HCT116 (cell line): ENCODE measurements around the gene ZNF423. TPM values are rescaled to one million over a fixed set of nuclear protein-coding genes. Genes with fewer than 3 reads are reported as not detected.

ENCODE experiments used
- ATAC-seq: fragments of 200-7000 bp; cut with Tn5 transposase; 2 replicates; pipeline ENCODE4 v1.9.1; 2020; ENCODE audit warnings: mild to moderate bottlenecking, moderate library complexity
- BruUV-seq: library from RNA; stranded (reverse); fragments of 400-500 nt; replicated peaks from 2 replicates; lab custom pipeline; 2021; lab: Mats Ljungman, UMichigan
- CTCF ChIA-PET: fragments of 300-600 bp; sonication (Branson Sonifier 250); formaldehyde crosslinking; loops from one replicate; lab custom pipeline; 2021; ENCODE audit warnings: antibody characterized with exemption; lab: Charles Lee
- POLR2A ChIA-PET: fragments of 300-600, 350-600 bp; sonication (Branson Sonifier 250); formaldehyde crosslinking; loops from one replicate; lab custom pipeline; 2021; ENCODE audit warnings: antibody characterized with exemption; lab: Charles Lee
- RAD21 ChIA-PET, 2 experiments: fragments of 300-600 bp; sonication (Branson Sonifier 250); formaldehyde crosslinking; loops; one replicate each; lab custom pipeline; 2023; ENCODE audit warnings: low total read pairs in 2 of 2; ENCODE audit not compliant: uncharacterized antibody in 2 of 2, unreplicated experiment in 2 of 2, low non-redundant PET in 1 of 2; lab: Charles Lee
- DNase-seq: peaks from one replicate; pipeline ENCODE4 v3.0.0-alpha.2; 2010; ENCODE audit warnings: low read depth, low spot score
- H2AFZ ChIP-seq: fragments of 200-600 bp; shearing (Covaris generic), sonication (generic); 2 replicates; pipeline ENCODE4 v1.6.1; 2017; ENCODE audit warnings: low read depth, mixed run types, mixed read lengths, antibody characterized with exemption, low read length; ENCODE audit not compliant: poor library complexity, severe bottlenecking
- H3K27ac ChIP-seq: 2 replicates; pipeline ENCODE4 v1.5.1; 2012; ENCODE audit warnings: low read depth, low read length
- H3K27me3 ChIP-seq: fragments of 200-600 bp; sonication (generic); 2 replicates; pipeline ENCODE4 v1.6.1; 2016; ENCODE audit warnings: mixed run types, low read length, mixed read lengths; ENCODE audit not compliant: insufficient read depth
- H3K36me3 ChIP-seq, 2 experiments: fragments of 200-500 bp in 1 of 2; fragments of 200-600 bp in 1 of 2; sonication (Bioruptor generic) in 1 of 2; sonication (generic) in 1 of 2; 2 replicates each; pipeline versions ENCODE4 v1.5.1 to v1.6.1; 2014 to 2016; ENCODE audit warnings: low read length in 2 of 2, inconsistent platforms in 1 of 2, mixed read lengths in 1 of 2, mixed run types in 1 of 2; ENCODE audit not compliant: insufficient read depth in 2 of 2, control insufficient read depth in 1 of 2
- H3K4me1 ChIP-seq, 2 experiments: fragments of 200-600 bp in 1 of 2; sonication (generic) in 1 of 2; 2 replicates each; pipeline versions ENCODE4 v1.5.1 to v1.6.1; 2012 to 2017; ENCODE audit warnings: low read length in 2 of 2, inconsistent platforms in 1 of 2, mild to moderate bottlenecking in 1 of 2, mixed read lengths in 1 of 2, mixed run types in 1 of 2, moderate library complexity in 1 of 2; ENCODE audit not compliant: insufficient read depth in 2 of 2, control insufficient read depth in 1 of 2
- H3K4me2 ChIP-seq: fragments of 200-600 bp; sonication (generic); 2 replicates; pipeline ENCODE4 v1.6.1; 2017; ENCODE audit warnings: mixed run types, low read length, mixed read lengths
- H3K4me3 ChIP-seq, 2 experiments: fragments of 200-600 bp in 1 of 2; sonication (generic) in 1 of 2; replicated peaks in 1 of 2; 2 replicates each; pipeline ENCODE4 v1.5.1; 2011 to 2016; ENCODE audit warnings: low read length in 2 of 2, control low read depth in 1 of 2, low read depth in 1 of 2, mild to moderate bottlenecking in 1 of 2, mixed read lengths in 1 of 2, mixed run types in 1 of 2
- H3K79me2 ChIP-seq: fragments of 200-600 bp; sonication (generic); 2 replicates; pipeline ENCODE4 v1.6.1; 2017; ENCODE audit warnings: mild to moderate bottlenecking, mixed run types, low read length, moderate library complexity, mixed read lengths; ENCODE audit not compliant: insufficient read depth
- H3K9ac ChIP-seq: fragments of 200-600 bp; sonication (generic); 2 replicates; pipeline ENCODE4 v1.6.1; 2016; ENCODE audit warnings: low read length, mixed read lengths
- H3K9me2 ChIP-seq: fragments of 200-600 bp; sonication (generic), shearing (Covaris generic); 2 replicates; pipeline ENCODE4 v1.6.1; 2017; ENCODE audit warnings: mixed run types, mild to moderate bottlenecking, moderate library complexity; ENCODE audit not compliant: insufficient read depth
- H3K9me3 ChIP-seq, 2 experiments: fragments of 200-500 bp in 1 of 2; fragments of 200-600 bp in 1 of 2; sonication (Bioruptor generic) in 1 of 2; sonication (generic) in 1 of 2; 2 replicates each; pipeline ENCODE4 v1.6.1; 2014 to 2017; ENCODE audit warnings: low read length in 2 of 2, mixed read lengths in 2 of 2, inconsistent platforms in 1 of 2, low read depth in 1 of 2, mild to moderate bottlenecking in 1 of 2, mixed run types in 1 of 2, moderate library complexity in 1 of 2; ENCODE audit not compliant: control insufficient read depth in 1 of 2, insufficient read depth in 1 of 2
- H4K20me1 ChIP-seq: fragments of 200-600 bp; sonication (generic), shearing (Covaris generic); 2 replicates; pipeline ENCODE4 v1.6.1; 2017; ENCODE audit warnings: mixed run types, mild to moderate bottlenecking, moderate library complexity; ENCODE audit not compliant: insufficient read depth
- CBX3 ChIP-seq: IDR thresholded peaks from 2 replicates; pipeline ENCODE4 v1.6.1; 2012; ENCODE audit warnings: low read depth
- ELF1 ChIP-seq: IDR thresholded peaks from 2 replicates; pipeline ENCODE4 v1.6.1; 2012; ENCODE audit warnings: low read depth, borderline replicate concordance
- EZH2 ChIP-seq: fragments of 200-600 bp; sonication (generic); IDR thresholded peaks from 2 replicates; pipeline ENCODE4 v1.6.1; 2017; ENCODE audit warnings: antibody characterized with exemption, mixed run types
- EZH2phosphoT487 ChIP-seq: fragments of 200-600 bp; IDR thresholded peaks from 2 replicates; pipeline ENCODE4 v1.6.1; 2018; ENCODE audit warnings: antibody characterized with exemption, borderline replicate concordance
- FOSL1 ChIP-seq: IDR thresholded peaks from 2 replicates; pipeline ENCODE4 v1.6.1; 2012; ENCODE audit warnings: low read depth
- JUND ChIP-seq: IDR thresholded peaks from 2 replicates; pipeline ENCODE4 v1.6.1; 2012
- POLR2AphosphoS5 ChIP-seq: IDR thresholded peaks from 2 replicates; pipeline ENCODE4 v1.6.1; 2011; ENCODE audit warnings: mild to moderate bottlenecking, low read depth, low read length, moderate library complexity
- SIN3A ChIP-seq: IDR thresholded peaks from 2 replicates; pipeline ENCODE4 v1.6.1; 2012; ENCODE audit warnings: low read depth
- SP1 ChIP-seq: IDR thresholded peaks from 2 replicates; pipeline ENCODE4 v1.6.1; 2012; ENCODE audit warnings: low read depth
- SRF ChIP-seq: IDR thresholded peaks from 2 replicates; pipeline ENCODE4 v1.6.1; 2012; ENCODE audit warnings: low read depth
- TCF7L2 ChIP-seq: IDR thresholded peaks from 2 replicates; pipeline ENCODE4 v1.7.0; 2011; ENCODE audit warnings: borderline replicate concordance, inconsistent platforms; ENCODE audit not compliant: insufficient read depth, insufficient read length; ENCODE audit errors: extremely low read depth
- YY1 ChIP-seq: IDR thresholded peaks from 2 replicates; pipeline ENCODE4 v1.6.1; 2011; ENCODE audit warnings: low read length, low read depth, moderate library complexity, mild to moderate bottlenecking; ENCODE audit not compliant: insufficient replicate concordance; ENCODE audit errors: extremely low read depth
- ZFX ChIP-seq: fragments of 450-650 bp; IDR thresholded peaks from 2 replicates; pipeline ENCODE4 v1.6.1; 2017
- ZNF274 ChIP-seq: fragments of 200-500 bp; sonication (Bioruptor generic); IDR thresholded peaks from 2 replicates; pipeline ENCODE4 v1.6.1; 2014; ENCODE audit warnings: mild to moderate bottlenecking, low read depth, low read length, inconsistent platforms
- intact Hi-C: fragments of 100-400 bp; cut with micrococcal nuclease; formaldehyde crosslinking; loops from 2 replicates; pipeline ENCODE4 v1.10.0; 2022
- total RNA-seq: library from RNA; stranded (reverse); gene quantifications from one replicate; pipeline ENCODE4 v1.2.1, GENCODE V29; 2021; ENCODE audit not compliant: unreplicated experiment
- TF ChIP-seq, protein P1 (sequence below): IDR thresholded peaks from 2 replicates; pipeline ENCODE4 v1.6.1; 2012
- TF ChIP-seq, protein P2 (sequence below): IDR thresholded peaks from 2 replicates; pipeline ENCODE4 v1.6.1; 2011; ENCODE audit warnings: mild to moderate bottlenecking, low read length, moderate library complexity; ENCODE audit not compliant: insufficient replicate concordance; ENCODE audit errors: extremely low read depth
- TF ChIP-seq, protein P3 (sequence below), 3 experiments: fragments of 200-600 bp in 1 of 3; sonication (generic) in 1 of 3; IDR thresholded peaks in 2 of 3; conservative IDR thresholded peaks in 1 of 3; 2 replicates each; pipeline ENCODE4 v1.5.1; 2012 to 2017; ENCODE audit warnings: low read depth in 2 of 3, low read length in 2 of 3, antibody characterized with exemption in 1 of 3, borderline replicate concordance in 1 of 3, control low read depth in 1 of 3, mild to moderate bottlenecking in 1 of 3, mixed read lengths in 1 of 3, mixed run types in 1 of 3, moderate library complexity in 1 of 3; ENCODE audit not compliant: insufficient read depth in 1 of 3

Gene ZNF423
- total RNA-seq, 1 experiment from 2014 or later, result 0.22 TPM

DNA sequence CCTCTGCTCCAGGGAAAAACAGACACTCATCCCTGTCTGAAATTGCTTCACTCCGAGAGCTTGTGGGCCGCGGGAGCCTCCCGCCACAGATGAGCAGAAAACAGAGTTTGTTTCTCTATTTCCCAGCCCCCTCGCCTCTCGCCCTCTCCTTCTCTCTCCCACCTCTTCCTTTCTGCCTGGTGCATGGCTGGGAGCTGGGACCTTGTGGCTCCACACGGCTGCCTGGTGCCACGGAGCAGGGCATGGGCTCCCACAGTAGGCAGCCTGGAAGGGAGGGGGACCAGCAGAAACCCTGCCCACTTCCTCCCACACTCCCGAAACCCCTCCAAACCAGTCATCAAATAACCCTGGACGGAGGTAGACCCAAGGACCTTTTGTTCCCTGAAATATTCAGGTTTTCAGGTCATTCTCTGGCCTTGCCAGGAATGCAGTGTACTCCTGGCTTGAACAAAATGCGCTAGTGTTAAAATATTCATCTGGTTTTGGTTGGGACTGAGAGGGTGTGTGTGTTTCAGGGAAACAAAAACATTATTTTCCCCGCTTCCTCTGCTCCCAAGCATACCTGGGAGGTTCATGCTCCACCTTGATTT, 277.4 kb downstream of the ZNF423 start:
- Histone ChIP-seq H3K9ac (no peak overlapping the region), H4K20me1 (no peaks in the 10 kb centered on the region), H3K4me2 (no peak overlapping the region), H3K27me3 (peaks cover 33% of the 10 kb centered on the region), H3K27ac (no peak overlapping the region), H3K9me3 (no peaks in the 10 kb centered on the region), H3K9me2 (no peaks in the 10 kb centered on the region), H3K36me3 (no peaks in the 10 kb centered on the region), H3K79me2 (no peaks in the 10 kb centered on the region), H3K4me1 (no peaks in the 10 kb centered on the region), H2AFZ (no peak overlapping the region), H3K4me3 (no peak overlapping the region)
- intact Hi-C loops, result no loop called here
- BruUV-seq, result no TSS peak
- no peak for DNase-seq
- ChIA-PET POLR2A (no interaction called here), CTCF (no interaction called here), RAD21 (no interaction called here)
- ATAC-seq, result no peak
- TF ChIP-seq, protein P1, sequence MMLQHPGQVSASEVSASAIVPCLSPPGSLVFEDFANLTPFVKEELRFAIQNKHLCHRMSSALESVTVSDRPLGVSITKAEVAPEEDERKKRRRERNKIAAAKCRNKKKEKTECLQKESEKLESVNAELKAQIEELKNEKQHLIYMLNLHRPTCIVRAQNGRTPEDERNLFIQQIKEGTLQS, result no peak
- TF ChIP-seq POLR2AphosphoS5 (no peak), EZH2phosphoT487 (no peak), TCF7L2 (no peak), SP1 (no peak), CBX3 (no peak), ELF1 (no peak), ZNF274 (no peak)

DNA sequence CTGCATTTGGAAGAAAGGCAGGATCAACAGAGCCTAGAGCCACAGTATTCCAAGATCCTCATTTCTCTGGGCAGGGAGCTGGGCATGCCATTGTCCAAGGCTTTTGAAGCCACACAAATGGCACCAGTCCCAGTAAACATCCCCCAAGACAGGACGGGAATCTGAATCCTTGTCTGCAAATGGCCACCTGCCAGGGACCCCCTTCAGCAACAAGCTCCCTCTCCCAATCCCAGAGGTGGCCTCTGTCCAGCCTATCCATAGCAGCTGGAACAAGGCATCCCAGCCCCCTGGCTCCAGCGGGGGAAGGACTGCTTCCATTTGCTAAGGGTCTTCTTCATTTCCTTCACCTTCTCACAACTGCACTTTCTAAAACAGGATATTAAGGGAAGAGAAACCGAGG, 277.9 kb downstream of the ZNF423 start:
- no peak overlapping the region for H3K4me3 ChIP-seq
- no peak overlapping the region for H3K4me2 ChIP-seq
- no peak overlapping the region for H3K9ac ChIP-seq
- peaks cover 30% of the 10 kb centered on the region for H3K27me3 ChIP-seq
- no TSS peak for BruUV-seq
- intact Hi-C loops, result no loop called here
- ChIA-PET CTCF (no interaction called here), POLR2A (no interaction called here), RAD21 (no interaction called here)
- H4K20me1 ChIP-seq, result no peaks in the 10 kb centered on the region
- H2AFZ ChIP-seq, result no peak overlapping the region
- H3K4me1 ChIP-seq, result no peaks in the 10 kb centered on the region
- H3K79me2 ChIP-seq, result no peaks in the 10 kb centered on the region
- H3K36me3 ChIP-seq, result no peaks in the 10 kb centered on the region
- no peak overlapping the region for H3K27ac ChIP-seq
- DNase-seq, result no peak
- no peaks in the 10 kb centered on the region for H3K9me3 ChIP-seq
- no peak for ATAC-seq
- H3K9me2 ChIP-seq, result no peaks in the 10 kb centered on the region
- TF ChIP-seq CBX3, result no peak
- TF ChIP-seq ELF1, result no peak
- no peak for TF ChIP-seq POLR2AphosphoS5
- no peak for TF ChIP-seq JUND
- TF ChIP-seq EZH2, result no peak
- TF ChIP-seq, protein P2, sequence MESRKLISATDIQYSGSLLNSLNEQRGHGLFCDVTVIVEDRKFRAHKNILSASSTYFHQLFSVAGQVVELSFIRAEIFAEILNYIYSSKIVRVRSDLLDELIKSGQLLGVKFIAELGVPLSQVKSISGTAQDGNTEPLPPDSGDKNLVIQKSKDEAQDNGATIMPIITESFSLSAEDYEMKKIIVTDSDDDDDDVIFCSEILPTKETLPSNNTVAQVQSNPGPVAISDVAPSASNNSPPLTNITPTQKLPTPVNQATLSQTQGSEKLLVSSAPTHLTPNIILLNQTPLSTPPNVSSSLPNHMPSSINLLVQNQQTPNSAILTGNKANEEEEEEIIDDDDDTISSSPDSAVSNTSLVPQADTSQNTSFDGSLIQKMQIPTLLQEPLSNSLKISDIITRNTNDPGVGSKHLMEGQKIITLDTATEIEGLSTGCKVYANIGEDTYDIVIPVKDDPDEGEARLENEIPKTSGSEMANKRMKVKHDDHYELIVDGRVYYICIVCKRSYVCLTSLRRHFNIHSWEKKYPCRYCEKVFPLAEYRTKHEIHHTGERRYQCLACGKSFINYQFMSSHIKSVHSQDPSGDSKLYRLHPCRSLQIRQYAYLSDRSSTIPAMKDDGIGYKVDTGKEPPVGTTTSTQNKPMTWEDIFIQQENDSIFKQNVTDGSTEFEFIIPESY, result no peak
- no peak for TF ChIP-seq ZFX
- TF ChIP-seq ZNF274, result no peak
- TF ChIP-seq SRF, result no peak
- TF ChIP-seq SIN3A, result no peak
- no peak for TF ChIP-seq FOSL1
- no peak for TF ChIP-seq YY1
- TF ChIP-seq, protein P3, sequence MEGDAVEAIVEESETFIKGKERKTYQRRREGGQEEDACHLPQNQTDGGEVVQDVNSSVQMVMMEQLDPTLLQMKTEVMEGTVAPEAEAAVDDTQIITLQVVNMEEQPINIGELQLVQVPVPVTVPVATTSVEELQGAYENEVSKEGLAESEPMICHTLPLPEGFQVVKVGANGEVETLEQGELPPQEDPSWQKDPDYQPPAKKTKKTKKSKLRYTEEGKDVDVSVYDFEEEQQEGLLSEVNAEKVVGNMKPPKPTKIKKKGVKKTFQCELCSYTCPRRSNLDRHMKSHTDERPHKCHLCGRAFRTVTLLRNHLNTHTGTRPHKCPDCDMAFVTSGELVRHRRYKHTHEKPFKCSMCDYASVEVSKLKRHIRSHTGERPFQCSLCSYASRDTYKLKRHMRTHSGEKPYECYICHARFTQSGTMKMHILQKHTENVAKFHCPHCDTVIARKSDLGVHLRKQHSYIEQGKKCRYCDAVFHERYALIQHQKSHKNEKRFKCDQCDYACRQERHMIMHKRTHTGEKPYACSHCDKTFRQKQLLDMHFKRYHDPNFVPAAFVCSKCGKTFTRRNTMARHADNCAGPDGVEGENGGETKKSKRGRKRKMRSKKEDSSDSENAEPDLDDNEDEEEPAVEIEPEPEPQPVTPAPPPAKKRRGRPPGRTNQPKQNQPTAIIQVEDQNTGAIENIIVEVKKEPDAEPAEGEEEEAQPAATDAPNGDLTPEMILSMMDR (IDR thresholded peaks at IDR 0.05 in 2 of 3, conservative IDR thresholded peaks at IDR 0.05 in 1 of 3; ENCODE audit: borderline replicate concordance in 1 of 3, insufficient read depth in 1 of 3, low read depth in 2 of 3, low read length in 2 of 3), result no peak
- TF ChIP-seq SP1, result no peak
- TF ChIP-seq TCF7L2, result no peak
